NCI-H2196 treated with DMSO at 0.1 percent for 48 hours (cell line): ENCODE measurements around the gene MBD3L1.

Experiments
- DNase-seq: peaks from one replicate; lab custom pipeline; 2025; ENCODE audit not compliant: unreplicated experiment; lab: John Stamatoyannopoulos, UW

MBD3L1 gene

GRCh38 chr19:8832132-8833021 lies at the start of gene MBD3L1, which contains the start of gene ZNF558:
TSS of gene MBD3L1 (plus strand) at chr19:8832377. CDS start at chr19:8842679, 10,302 bp downstream.
TSS of gene ZNF558 (minus strand) at chr19:8832304. CDS start at chr19:8822659, 9,645 bp downstream.
- peak; percentile 97 for DNase-seq

GRCh38 chr19:8794823-8795222 lies 37.4 kb upstream of the MBD3L1 start:
- DNase-seq = no peak

GRCh38 chr19:8806661-8807060 lies 25.5 kb upstream of the MBD3L1 start:
- DNase-seq = no peak

GRCh38 chr19:8811315-8812172 lies 20.6 kb upstream of the MBD3L1 start:
- no peak for DNase-seq

GRCh38 chr19:8814176-8814575 lies 18.0 kb upstream of the MBD3L1 start:
- DNase-seq = no peak

- DNase-seq = no peak
Observed at GRCh38 chr19:8815780-8816179, 16.4 kb upstream of the MBD3L1 start.

- DNase-seq = no peak
Observed at GRCh38 chr19:8820234-8820633, 11.9 kb upstream of the MBD3L1 start.

- no peak for DNase-seq
Observed at GRCh38 chr19:8821748-8822241, 10.4 kb upstream of the MBD3L1 start.

GRCh38 chr19:8826371-8826770 lies 5.8 kb upstream of the MBD3L1 start:
- no peak for DNase-seq

GRCh38 chr19:8827277-8827676 lies 4.9 kb upstream of the MBD3L1 start:
- DNase-seq = no peak

GRCh38 chr19:8831373-8831772 lies 804 bp upstream of the MBD3L1 start:
- no peak for DNase-seq

GRCh38 chr19:8831832-8832131 lies 395 bp upstream of the MBD3L1 start:
- no peak for DNase-seq

GRCh38 chr19:8835446-8835845 lies 3.3 kb downstream of the MBD3L1 start:
- DNase-seq = no peak

GRCh38 chr19:8835877-8836276 lies 3.7 kb downstream of the MBD3L1 start:
- no peak for DNase-seq

GRCh38 chr19:8840708-8841107 lies 8.5 kb downstream of the MBD3L1 start:
- DNase-seq = no peak

GRCh38 chr19:8846819-8847218 lies 14.6 kb downstream of the MBD3L1 start:
- DNase-seq = no peak

GRCh38 chr19:8849232-8849631 lies 17.1 kb downstream of the MBD3L1 start:
- no peak for DNase-seq

GRCh38 chr19:8850488-8850887 lies 18.3 kb downstream of the MBD3L1 start:
- no peak for DNase-seq

- no peak for DNase-seq
Observed at GRCh38 chr19:8858260-8858659, 26.1 kb downstream of the MBD3L1 start.

- no peak for DNase-seq
Observed at GRCh38 chr19:8866344-8866743, 34.2 kb downstream of the MBD3L1 start.

- no peak for DNase-seq
Observed at GRCh38 chr19:8877854-8878705, 45.9 kb downstream of the MBD3L1 start.
